Testis (tissue), 2 donors: ENCODE measurements around the gene VIM.

Experiments used
- CTCF ChIP-seq, 3 experiments: fragments of 450-650 bp in 2 of 3; fragments of 200-600 bp in 1 of 3; sonication (generic) in 1 of 3; IDR thresholded peaks; one replicate each; pipeline ENCODE4 v1.5.1; 2016 to 2019; ENCODE audit warnings: antibody characterized with exemption in 3 of 3, mild to moderate bottlenecking in 2 of 3, moderate library complexity in 1 of 3
- POLR2A ChIP-seq: fragments of 450-650 bp; IDR thresholded peaks from one replicate; pipeline ENCODE4 v1.6.1; 2017; ENCODE audit warnings: antibody characterized with exemption, mild to moderate bottlenecking, moderate library complexity

DNA sequence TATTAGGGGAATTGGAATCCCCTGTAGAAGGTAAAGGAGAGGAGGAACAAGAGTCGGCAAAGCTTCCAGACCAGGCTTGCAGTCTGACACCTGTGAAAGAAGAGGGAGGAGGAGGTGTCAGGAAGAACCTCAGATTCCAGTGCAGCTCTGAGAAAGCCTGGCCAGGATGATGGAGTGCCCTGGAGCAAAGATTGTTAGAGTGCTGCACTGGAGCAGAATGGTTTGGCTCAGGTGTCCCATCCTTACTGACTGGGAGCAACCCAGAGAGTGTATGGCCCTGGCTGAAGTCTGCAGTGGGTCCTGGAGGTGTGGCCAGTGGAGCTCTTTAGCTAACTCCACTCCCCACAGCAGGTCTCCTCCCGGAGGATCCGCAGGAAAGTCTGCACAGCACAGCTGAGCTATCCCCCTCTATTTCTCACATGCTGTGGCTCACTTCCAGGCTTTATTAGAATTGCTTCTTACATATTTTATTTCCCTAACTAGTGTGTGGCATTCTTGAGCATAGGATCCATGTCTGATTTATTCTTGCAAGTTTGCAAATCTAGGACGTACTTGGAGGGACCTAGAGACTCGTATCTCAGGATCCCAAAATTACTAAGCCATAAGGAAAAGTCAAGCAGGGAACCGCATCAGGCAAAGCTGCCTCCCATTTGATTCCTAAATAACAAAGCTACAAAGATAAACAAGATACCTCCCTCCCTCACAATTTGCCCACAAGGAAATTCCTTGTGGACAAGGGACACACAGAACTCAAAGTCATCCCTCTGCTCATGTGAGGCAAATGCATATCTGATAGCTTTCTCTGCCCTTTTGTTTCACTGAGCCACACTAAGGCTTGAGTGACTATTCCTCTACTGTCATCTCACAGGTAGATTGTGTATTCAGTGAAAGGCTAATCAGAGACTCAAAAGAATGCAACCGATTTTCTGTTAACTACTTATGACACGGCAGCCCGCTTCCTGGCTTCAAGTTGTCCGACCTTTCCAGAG lies 58.8 kb downstream of the VIM start:
- TF ChIP-seq CTCF (IDR thresholded peaks at IDR 0.05) = no peak
- no peak for TF ChIP-seq POLR2A
